GM12801 (cell line): Measurements from ENCODE around the gene TMEM80.

ENCODE experiments used
- CTCF ChIP-seq: IDR thresholded peaks from one replicate; pipeline ENCODE4 v1.5.1; 2011; ENCODE audit warnings: control low read depth; ENCODE audit not compliant: insufficient read length; ENCODE audit errors: extremely low read depth

TMEM80 gene

GRCh38 chr11:673866-674265 is 21.8 kb upstream of the TMEM80 start:
- no peak for TF ChIP-seq CTCF

GRCh38 chr11:674406-674805 is 21.2 kb upstream of the TMEM80 start:
- TF ChIP-seq CTCF, result no peak

GRCh38 chr11:678297-678696 is 17.3 kb upstream of the TMEM80 start:
- no peak for TF ChIP-seq CTCF

GRCh38 chr11:679271-680207 is 16.1 kb upstream of the TMEM80 start:
- no peak for TF ChIP-seq CTCF

- no peak for TF ChIP-seq CTCF
These were observed 15.1 kb upstream of the TMEM80 start for GRCh38 chr11:680476-680875.

GRCh38 chr11:680970-681369 is 14.6 kb upstream of the TMEM80 start:
- no peak for TF ChIP-seq CTCF

- no peak for TF ChIP-seq CTCF
These were observed 9.0 kb upstream of the TMEM80 start for GRCh38 chr11:686451-687243.
